IPS-NIHi7 (cell line): ENCODE data around the gene CHRM4.

Source experiments
- DNase-seq: peaks from one replicate; pipeline ENCODE4 v3.0.0; 2012; ENCODE audit warnings: mixed read lengths; ENCODE audit errors: extremely low spot score

CHRM4 gene

DNA sequence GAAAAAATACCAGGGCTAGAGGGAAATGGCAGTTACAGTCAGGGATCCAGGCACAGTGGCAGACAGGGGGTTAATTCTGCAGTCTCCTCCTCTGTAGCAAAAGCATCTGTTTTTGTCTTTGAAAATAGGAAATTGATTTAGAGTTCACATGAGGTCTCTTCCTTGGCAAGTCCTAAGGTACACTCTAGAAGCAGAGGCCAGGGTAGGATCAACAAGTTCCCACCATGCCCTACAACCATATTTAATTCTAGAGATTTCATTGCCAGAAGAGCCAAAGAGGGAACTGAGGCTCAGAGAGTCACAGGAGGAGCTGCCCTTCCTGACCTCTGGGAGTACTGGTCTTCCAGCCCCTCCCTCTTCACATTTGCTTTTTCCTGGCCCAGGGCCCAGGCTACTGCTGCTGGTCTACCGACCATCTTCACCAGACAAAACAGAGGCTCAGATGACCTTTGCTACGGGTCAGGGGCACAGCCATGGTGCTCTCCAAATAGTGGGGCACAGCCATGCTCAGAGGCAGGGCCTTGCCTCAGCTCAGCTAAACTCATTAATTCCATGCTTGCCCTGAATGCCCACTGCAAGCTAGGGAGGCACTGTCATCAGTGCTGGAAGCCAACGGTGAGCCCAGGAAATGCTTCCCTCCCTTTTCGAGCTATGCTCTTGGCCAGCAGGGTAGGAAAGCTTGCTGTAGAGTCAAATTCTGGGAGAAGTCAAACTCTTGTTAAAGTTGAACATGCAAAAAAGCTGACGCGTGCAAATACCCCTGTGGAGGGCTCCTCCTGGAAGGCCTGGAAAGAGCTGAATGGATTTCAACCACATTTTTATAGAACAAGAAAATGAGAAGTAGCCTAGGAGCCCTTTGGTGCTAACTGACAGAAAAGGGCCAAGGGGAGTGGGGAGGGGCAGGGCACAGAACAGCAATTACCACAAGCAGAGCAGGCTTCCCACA is 11.7 kb upstream of the CHRM4 start:
- DNase-seq: no peak

DNA sequence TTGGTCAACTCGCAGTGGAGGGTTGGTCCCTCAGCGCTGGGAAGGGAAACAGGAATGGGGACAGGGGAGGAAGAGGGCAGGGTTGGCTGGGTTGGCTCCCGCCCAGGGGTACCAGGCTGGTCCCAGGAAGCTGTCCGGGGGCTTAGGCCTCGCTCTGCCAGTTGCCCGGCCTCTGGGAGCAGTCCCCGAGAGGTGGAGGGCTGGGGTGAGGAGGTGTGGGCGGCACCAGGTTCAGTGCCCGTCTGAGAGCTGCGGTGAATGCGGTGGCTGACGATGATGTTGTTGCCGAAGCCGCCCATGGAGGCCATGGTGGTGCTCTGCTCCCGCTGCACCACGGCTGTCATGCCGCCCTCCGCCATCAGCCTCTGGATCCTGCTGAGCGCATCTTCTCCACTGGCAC is 6.0 kb upstream of the CHRM4 start:
- no peak for DNase-seq

DNA sequence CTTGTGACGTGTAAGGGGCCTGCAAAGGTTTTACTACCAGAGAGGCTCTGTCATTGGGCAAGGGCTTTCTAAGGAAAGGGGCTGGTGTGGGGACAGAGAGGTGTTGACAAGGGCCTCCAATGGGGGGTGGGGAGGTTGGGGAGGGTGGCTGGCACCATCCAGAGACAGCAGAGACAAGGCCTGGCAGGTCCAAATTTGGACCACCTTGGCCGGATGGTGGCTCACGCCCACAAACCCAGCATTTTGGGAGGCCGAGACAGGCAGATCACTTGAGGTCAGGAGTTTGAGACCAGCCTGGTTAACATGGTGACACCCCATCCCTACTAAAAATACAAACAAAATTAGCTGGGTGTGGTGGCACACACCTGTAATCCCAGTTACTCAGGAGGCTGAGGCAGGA is 2.2 kb upstream of the CHRM4 start:
- DNase-seq: no peak

DNA sequence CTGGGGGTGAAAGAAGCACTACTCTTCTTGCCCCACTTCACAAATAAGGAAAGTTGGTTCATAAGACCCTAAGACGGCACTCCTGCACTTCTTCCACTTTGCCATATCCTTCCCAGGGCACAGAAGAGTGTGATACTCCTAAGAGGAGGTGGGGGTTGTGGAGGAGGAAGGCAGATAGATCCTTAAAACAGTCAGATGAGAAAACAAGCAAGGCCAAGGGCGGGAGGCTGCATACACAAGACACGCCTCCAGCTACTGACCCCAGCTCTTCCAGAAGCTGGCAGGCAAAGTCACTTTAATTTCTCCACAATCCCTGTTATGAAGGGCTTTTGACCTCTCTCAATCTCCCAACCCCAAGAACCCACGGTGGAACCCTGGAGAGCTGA is 1.6 kb upstream of the CHRM4 start:
- DNase-seq: no peak

DNA sequence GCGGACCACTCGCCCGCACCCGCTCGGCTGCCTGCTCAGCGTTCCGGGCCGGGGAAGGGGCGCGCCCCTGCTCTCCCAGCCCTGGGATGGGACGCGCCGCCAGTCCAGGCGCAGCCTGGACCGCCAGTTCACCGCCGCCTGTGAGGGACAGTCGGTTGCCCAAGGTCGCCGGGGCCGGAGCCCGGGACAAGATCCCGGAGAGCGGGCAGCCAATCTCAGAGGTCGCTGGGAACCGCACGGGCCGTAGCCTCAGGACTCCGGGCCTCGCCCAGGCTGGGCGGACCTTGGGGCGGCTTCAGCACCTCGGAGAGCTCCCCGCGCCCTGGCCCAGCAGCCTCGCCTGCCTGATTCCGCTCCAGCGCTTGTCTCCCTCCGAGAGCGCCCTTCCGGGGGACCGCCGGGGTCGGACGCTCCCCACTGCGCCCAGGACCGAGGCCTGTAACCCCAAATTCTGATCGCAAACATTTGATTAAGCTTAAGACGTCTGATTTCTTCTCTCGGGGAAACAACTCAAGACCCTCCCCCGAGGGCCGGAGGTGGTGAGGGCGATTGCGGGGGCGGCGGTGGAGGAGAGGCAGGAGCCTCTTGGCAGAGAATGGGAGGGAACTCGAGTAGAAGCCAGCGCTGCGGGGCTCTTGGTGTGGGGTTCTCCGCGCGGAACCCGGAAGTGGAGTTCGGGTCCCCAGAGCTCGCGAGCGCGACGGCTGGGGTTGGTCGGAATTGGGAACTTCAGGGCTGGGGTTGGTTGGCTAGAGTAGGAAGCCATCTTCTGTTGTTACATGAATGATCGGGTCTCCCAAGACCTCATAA is 1.1 kb upstream of the CHRM4 start:
- peak; percentile 96 for DNase-seq

GRCh38 chr11:46391186-46391577 is 394 bp downstream of the CHRM4 start:
- no peak for DNase-seq

- no peak for DNase-seq
Measured at GRCh38 chr11:46390331-46391171, 1.0 kb downstream of the CHRM4 start.

DNA sequence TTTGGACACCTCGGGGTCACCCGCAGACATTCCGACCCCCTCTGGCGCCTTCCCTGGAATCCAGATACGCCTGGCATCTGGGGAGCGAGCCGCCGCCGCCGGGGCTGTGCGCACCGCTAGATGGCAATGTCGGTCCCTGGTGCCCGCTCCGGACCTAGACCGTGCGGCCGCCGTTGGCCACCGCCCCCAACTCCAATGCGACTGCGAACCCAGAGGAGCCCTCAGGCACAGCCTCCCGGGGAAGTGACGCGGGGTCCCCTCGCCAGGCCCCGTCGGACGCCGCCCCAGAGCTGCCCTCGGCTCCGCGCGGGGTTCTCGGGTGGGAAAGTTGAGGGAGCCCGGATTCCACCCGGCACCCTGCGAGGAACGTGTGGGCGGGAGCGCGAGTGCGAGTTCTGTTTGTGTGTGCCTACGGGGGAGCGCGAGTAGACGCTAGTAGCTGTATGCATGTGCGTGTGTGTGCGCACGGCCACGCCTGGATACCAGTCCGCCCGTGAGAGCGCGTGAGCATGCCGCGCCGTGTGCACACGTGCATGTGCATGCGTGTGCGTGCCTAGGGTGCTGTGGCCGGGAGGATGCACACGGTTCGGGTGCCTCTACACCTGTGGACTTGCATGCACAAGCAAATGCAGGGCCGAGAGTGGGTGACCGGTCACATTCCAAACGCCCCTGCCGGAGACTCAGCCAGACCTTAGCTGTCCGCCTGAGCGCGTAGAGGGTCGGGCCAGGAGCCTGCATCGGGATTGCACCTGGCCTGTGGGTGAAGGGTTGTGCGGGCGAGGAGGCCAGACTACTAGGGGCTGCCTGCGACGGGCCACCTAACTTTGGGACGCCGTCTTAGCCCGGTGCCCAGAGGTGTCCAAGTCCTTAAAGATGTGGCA is 1.9 kb downstream of the CHRM4 start:
- DNase-seq: peak; percentile 88

GRCh38 chr11:46388619-46389449 is 2.7 kb downstream of the CHRM4 start:
- DNase-seq: peak; percentile 45

GRCh38 chr11:46387919-46388618 is 3.5 kb downstream of the CHRM4 start:
- DNase-seq: no peak

DNA sequence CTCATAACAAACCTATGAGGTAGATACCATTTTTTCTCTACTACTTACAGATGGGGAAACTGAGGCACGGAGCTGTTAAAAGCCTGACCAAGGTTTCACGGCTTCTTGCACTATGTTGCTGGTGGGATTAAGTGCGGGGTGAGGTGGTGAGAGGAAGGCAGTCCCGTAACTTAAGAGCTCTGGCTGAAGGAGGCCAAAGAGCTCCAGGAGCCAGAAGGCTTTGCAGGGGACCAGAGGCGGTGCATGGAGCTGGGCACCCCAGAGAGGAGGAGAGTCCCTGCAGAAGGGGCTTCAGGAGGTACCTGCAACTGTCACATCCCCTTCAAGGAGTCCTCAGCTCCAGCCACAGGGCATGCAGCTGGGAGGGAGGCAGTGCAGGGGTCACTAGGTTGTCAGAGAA is 4.1 kb downstream of the CHRM4 start:
- no peak for DNase-seq

DNA sequence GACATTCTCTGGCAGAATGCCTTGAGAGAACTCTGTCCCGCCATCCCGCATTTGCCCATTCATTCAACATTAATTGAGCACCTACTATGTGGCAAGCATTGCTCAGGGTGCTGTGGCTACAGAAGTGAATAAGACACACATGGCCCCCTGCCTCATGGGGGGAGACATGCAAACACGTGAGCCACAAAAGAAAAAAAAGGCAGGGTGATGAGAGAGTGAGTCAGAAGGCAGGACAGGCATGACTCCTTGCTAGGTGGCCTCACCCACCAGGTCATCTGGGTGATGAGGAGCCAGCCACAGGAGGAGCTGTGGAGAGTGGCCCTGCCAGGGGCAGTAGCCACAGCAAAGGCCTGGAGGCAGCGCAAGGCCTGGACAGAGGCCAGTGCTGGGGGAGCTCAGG is 4.9 kb downstream of the CHRM4 start:
- DNase-seq: no peak

- DNase-seq: no peak
Measured at GRCh38 chr11:46386005-46386578, 5.5 kb downstream of the CHRM4 start.

DNA sequence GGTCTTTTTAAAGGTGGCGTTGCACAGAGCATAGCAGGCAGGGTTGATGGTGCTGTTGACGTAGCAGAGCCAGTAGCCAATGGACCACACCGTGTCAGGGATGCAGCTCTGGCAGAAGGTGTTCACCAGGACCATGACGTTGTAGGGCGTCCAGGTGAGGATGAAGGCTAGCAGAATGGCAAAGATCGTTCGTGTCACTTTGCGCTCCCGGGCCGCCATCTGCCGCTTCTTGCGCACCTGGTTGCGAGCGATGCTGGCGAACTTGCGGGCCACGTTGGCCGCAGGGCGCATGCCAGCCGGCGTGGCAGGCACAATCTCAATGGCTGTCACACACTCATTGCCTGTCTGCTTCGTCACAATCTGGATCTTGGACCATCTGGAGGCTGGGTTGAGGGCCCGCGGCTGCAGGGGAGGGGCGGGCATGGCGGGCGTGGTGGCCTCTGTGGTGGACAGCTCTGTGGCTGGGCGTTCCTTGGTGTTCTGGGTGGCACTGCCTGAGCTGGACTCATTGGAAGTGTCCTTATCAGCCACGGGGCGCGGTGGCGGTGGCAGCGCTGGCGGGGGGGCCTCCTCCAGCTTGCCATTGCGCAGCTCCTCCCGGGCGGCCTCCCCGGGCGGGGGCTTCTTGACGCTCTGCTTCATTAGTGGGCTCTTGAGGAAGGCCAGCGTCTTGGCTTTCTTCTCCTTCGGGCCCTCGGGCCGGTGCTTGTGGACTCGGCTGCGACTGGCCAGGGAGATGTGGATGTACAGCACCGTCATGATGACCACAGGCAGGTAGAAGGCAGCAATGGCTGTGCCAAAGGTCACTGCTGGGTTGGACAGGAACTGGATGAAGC is 6.2 kb downstream of the CHRM4 start:
- no peak for DNase-seq

GRCh38 chr11:46383974-46384701 is 7.4 kb downstream of the CHRM4 start:
- no peak for DNase-seq

GRCh38 chr11:46383404-46383758 is 8.2 kb downstream of the CHRM4 start:
- DNase-seq: no peak

GRCh38 chr11:46382646-46383403 is 8.8 kb downstream of the CHRM4 start:
- DNase-seq: peak; percentile 63
